SK-N-MC (cell line): ENCODE measurements around the gene POLD2.

Experiments
- EZH2 ChIP-seq: fragments of 200-600 bp; sonication (generic); IDR thresholded peaks from one replicate; pipeline ENCODE4 v1.6.1; 2017; ENCODE audit warnings: antibody characterized with exemption
- POLR2AphosphoS5 ChIP-seq: IDR thresholded peaks from 2 replicates; pipeline ENCODE4 v1.6.1; 2012; ENCODE audit warnings: mild to moderate bottlenecking, low read depth, low read length, borderline replicate concordance

DNA sequence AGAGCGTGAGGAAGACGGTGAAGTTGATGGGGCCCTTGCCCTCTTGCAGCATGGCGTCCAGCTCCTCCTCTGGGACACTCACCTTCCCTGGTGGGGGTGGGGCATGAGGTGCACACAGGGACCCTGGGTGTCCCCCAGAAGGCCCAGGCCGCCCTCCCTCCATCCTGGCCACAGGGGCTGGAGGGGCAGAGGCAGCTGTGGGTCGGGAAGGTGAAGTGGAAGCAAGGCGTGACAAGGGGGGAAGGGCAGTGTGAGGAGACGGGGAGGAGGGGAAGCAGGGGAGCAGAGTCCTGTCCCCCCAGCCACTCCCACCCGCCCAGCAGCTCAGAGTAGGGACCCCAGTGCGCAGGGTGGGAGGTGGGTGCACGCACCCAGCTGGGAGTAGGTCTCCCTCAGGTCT lies 17.0 kb upstream of the POLD2 start:
- TF ChIP-seq EZH2: no peak
- no peak for TF ChIP-seq POLR2AphosphoS5
